Cortex of kidney (tissue), 1 donor: ENCODE measurements around the gene SUGP1.

ENCODE experiments used
- DNase-seq: peaks from one replicate; lab custom pipeline; 2025; lab: John Stamatoyannopoulos, UW

Gene SUGP1

DNA sequence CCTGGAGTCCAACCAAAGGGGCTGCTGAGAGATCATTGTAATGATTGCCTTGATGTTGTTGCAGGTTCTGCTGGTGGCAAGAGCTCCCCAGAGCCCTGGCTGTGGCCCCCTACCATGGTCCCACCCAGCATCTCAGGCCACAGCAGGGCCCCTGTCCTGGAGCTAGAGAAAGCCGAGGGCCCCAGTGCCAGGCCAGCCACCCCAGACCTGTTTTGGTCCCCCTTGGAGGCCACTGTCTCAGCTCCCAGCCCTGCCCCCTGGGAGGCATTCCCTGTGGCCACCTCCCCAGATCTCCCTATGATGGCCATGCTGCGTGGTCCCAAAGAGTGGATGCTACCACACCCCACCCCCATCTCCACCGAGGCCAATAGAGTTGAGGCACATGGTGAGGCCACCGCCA is 93.1 kb downstream of the SUGP1 start:
- DNase-seq = no peak

DNA sequence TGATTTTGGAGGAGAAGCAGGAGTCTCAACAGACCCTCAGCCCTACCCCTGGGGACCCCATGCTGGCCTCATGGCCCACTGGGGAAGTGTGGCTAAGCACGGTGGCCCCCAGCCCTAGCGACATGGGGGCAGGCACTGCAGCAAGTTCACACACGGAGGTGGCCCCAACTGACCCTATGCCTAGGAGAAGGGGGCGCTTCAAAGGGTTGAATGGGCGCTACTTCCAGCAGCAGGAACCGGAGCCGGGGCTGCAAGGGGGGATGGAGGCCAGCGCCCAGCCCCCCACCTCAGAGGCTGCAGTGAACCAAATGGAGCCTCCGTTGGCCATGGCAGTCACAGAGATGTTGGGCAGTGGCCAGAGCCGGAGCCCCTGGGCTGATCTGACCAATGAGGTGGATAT is 93.6 kb downstream of the SUGP1 start:
- no peak for DNase-seq

DNA sequence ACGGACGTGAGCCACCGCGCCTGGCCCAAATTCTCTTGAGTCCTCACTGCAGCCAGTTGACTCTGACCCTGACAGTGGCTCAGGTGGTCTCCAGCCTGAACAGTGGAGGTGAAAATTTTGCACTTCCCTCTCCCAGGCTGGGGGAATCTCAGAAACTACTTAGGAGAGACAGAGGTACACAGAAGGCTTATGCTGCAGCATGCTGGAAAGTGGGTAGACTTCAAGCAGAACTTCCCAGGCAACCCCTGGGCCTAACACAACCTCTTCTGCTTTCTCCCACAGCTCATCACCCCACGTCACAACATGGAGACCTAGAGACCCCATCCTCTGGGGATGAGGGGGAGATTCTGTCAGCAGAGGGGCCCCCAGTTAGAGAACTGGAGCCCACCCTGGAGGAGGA is 94.1 kb downstream of the SUGP1 start:
- DNase-seq = no peak
